NCI-H345 treated with DMSO at 0.1 percent for 48 hours (cell line): Measurements from ENCODE around the gene CGB2.
"Not testable (repeated sequence)": the region's sequence is repeated elsewhere in the genome, so short reads cannot be mapped to it uniquely, and the experiment has no call there.

ENCODE experiments used
- DNase-seq: peaks from one replicate; lab custom pipeline; 2025; ENCODE audit not compliant: unreplicated experiment; lab: John Stamatoyannopoulos, UW

CGB2 gene

GRCh38 chr19:49064768-49065611 lies 33.3 kb downstream of the CGB2 start, which contains the start of gene NTF4:
NTF4 (minus strand) TSS chr19:49064818; CDS start chr19:49061997, 2,821 bp downstream.
- DNase-seq = no peak

GRCh38 chr19:49065905-49066512 lies 34.3 kb downstream of the CGB2 start:
- DNase-seq = no peak

GRCh38 chr19:49067554-49067953 lies 35.9 kb downstream of the CGB2 start:
- DNase-seq = no peak

GRCh38 chr19:49069026-49069425 lies 37.3 kb downstream of the CGB2 start:
- DNase-seq = no peak

- DNase-seq = no peak
These were observed 38.7 kb downstream of the CGB2 start for GRCh38 chr19:49070416-49070815.

- no peak for DNase-seq
These were observed 40.3 kb downstream of the CGB2 start for GRCh38 chr19:49071860-49072547.

GRCh38 chr19:49073514-49074378 lies 42.1 kb downstream of the CGB2 start:
- no peak for DNase-seq

- DNase-seq = not testable (repeated sequence)
These were observed 43.2 kb downstream of the CGB2 start for GRCh38 chr19:49074869-49075268.

- DNase-seq = no peak
These were observed 48.7 kb downstream of the CGB2 start for GRCh38 chr19:49080392-49080791.

- no peak for DNase-seq
These were observed 49.6 kb downstream of the CGB2 start for GRCh38 chr19:49081273-49081672.
